Esophagus muscularis mucosa (tissue), 3 donors: ENCODE measurements around the gene CYP1B1.

Experiments used
- CTCF ChIP-seq, 3 experiments: fragments of 200-600 bp in 2 of 3; fragments of 450-650 bp in 1 of 3; sonication (generic) in 2 of 3; IDR thresholded peaks; one replicate each; pipeline ENCODE4 v1.5.1; 2017 to 2019; ENCODE audit warnings: antibody characterized with exemption in 3 of 3, mild to moderate bottlenecking in 2 of 3, moderate library complexity in 1 of 3
- POLR2A ChIP-seq: fragments of 450-650 bp; IDR thresholded peaks from one replicate; pipeline ENCODE4 v1.6.1; 2017; ENCODE audit warnings: antibody characterized with exemption, moderate library complexity, mild to moderate bottlenecking, low read depth

DNA sequence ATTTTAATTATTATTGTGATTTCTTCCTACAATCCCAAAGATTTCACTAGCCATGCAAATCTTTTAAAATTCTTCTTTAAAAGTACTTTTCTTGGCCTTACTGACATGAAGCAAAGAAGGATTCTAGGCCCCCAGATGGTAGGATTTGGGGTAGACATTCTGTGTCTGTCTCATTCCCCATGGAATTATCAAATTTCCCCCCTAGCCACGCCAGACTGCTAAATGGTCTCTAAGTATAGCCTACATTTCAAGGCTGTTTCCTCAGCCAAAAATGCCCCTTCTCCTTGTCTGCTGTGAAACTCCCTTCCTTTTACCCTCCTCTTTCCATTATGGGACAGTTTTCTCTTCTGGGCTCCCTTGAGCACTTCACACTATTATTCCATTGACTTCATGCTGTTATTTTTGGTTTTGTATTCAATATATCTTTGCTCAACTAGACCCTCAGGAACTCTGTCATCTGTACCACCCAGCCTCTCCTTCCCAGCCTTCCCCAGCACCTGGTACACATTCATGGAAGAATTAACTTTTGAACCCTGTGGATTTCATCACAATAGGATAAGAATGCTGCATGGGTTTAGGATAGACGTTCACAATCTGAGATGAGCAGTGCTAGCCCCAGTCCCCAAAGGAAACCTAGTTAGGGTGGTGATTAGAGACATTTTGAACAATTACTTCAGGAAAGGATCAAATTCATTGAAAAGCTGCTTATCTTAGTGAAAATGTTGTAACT lies 21.5 kb upstream of the CYP1B1 start:
- TF ChIP-seq POLR2A (no peak), CTCF (IDR thresholded peaks at IDR 0.05) (no peak)
